H1 (cell line): ENCODE data around the gene EVPL. TPM values are rescaled to one million over a fixed set of nuclear protein-coding genes. Genes with fewer than 3 reads are reported as not detected.

ENCODE experiments used
- CTCF ChIA-PET: fragments of 300-600 bp; sonication (Branson Sonifier 250); formaldehyde crosslinking; loops from one replicate; lab custom pipeline; 2021; ENCODE audit not compliant: partially characterized antibody; lab: Charles Lee
- POLR2A ChIA-PET: fragments of 300-600 bp; sonication (Branson Sonifier 250); formaldehyde crosslinking; loops from one replicate; lab custom pipeline; 2021; ENCODE audit warnings: inconsistent platforms; ENCODE audit not compliant: partially characterized antibody; lab: Charles Lee
- DNase-seq, 2 experiments: peaks; one replicate each; pipeline versions ENCODE4 v3.0.0 to v3.0.0-alpha.2; 2010 to 2022; ENCODE audit warnings: low spot score in 2 of 2, low read depth in 1 of 2, mixed read lengths in 1 of 2
- FAIRE-seq: peaks from 2 replicates; lab custom pipeline; 2011; peaks lifted over from hg19 to GRCh38; lab: Jason Lieb, UNC
- H2AFZ ChIP-seq: 2 replicates; pipeline ENCODE4 v1.8.1; 2012; ENCODE audit warnings: low read length, inconsistent platforms
- H2AK5ac ChIP-seq: 2 replicates; pipeline ENCODE4 v1.6.1; 2013; ENCODE audit warnings: low read depth, low read length
- H2BK120ac ChIP-seq: replicated peaks from 2 replicates; pipeline ENCODE3; 2013; ENCODE audit warnings: low read depth, low read length, inconsistent platforms
- H2BK12ac ChIP-seq: 2 replicates; pipeline ENCODE4 v1.6.1; 2013; ENCODE audit warnings: low read depth, low read length
- H2BK15ac ChIP-seq: 2 replicates; pipeline ENCODE4 v1.6.1; 2013; ENCODE audit warnings: low read length
- H2BK20ac ChIP-seq: 2 replicates; pipeline ENCODE4 v1.6.1; 2013; ENCODE audit warnings: low read length
- H2BK5ac ChIP-seq: 2 replicates; pipeline ENCODE4 v1.6.1; 2013; ENCODE audit warnings: low read depth, low read length
- H3K14ac ChIP-seq: 2 replicates; pipeline ENCODE4 v1.6.1; 2013; ENCODE audit warnings: inconsistent platforms; ENCODE audit not compliant: insufficient read length
- H3K18ac ChIP-seq: 2 replicates; pipeline ENCODE4 v1.6.1; 2013; ENCODE audit warnings: low read length; ENCODE audit errors: extremely low read depth
- H3K23ac ChIP-seq: 2 replicates; pipeline ENCODE4 v1.6.1; 2013; ENCODE audit warnings: inconsistent platforms; ENCODE audit not compliant: insufficient read length
- H3K23me2 ChIP-seq: 2 replicates; pipeline ENCODE4 v1.6.1; 2013; ENCODE audit warnings: low read depth, low read length
- H3K27ac ChIP-seq: 2 replicates; pipeline ENCODE4 v1.6.1; 2011; ENCODE audit warnings: low read depth, low read length, inconsistent platforms
- H3K27me3 ChIP-seq, 4 experiments: replicated peaks in 1 of 4; 1 replicate in 1 of 4; 2 replicates in 3 of 4; pipeline versions ENCODE4 v1.6.1 to v1.8.1; 2011 to 2013; ENCODE audit warnings: low read length in 3 of 4, mild to moderate bottlenecking in 3 of 4, inconsistent platforms in 2 of 4, mixed read lengths in 2 of 4, moderate library complexity in 1 of 4; ENCODE audit not compliant: control insufficient read depth in 3 of 4, insufficient read depth in 3 of 4; ENCODE audit errors: extremely low read depth in 1 of 4
- H3K36me3 ChIP-seq, 4 experiments: 2 replicates each; pipeline versions ENCODE4 v1.6.1 to v1.8.1; 2011 to 2013; ENCODE audit warnings: mild to moderate bottlenecking in 4 of 4, low read length in 3 of 4, moderate library complexity in 2 of 4, control low read depth in 1 of 4, inconsistent platforms in 1 of 4; ENCODE audit not compliant: insufficient read depth in 4 of 4, control insufficient read depth in 2 of 4
- H3K4ac ChIP-seq: replicated peaks from 2 replicates; pipeline ENCODE3; 2013; ENCODE audit warnings: low read length, low read depth, mixed read lengths, inconsistent platforms; ENCODE audit not compliant: insufficient read length
- H3K4me1 ChIP-seq, 4 experiments: replicated peaks in 1 of 4; 1 replicate in 1 of 4; 2 replicates in 3 of 4; pipeline versions ENCODE4 v1.6.1 to v1.8.1; 2011 to 2013; ENCODE audit warnings: low read length in 3 of 4, inconsistent platforms in 2 of 4, mixed read lengths in 1 of 4; ENCODE audit not compliant: insufficient read depth in 4 of 4, control insufficient read depth in 3 of 4
- H3K4me2 ChIP-seq, 2 experiments: 2 replicates each; pipeline versions ENCODE4 v1.6.1 to v1.8.1; 2011 to 2013; ENCODE audit warnings: low read depth in 2 of 2, low read length in 2 of 2, control low read depth in 1 of 2, inconsistent platforms in 1 of 2, mild to moderate bottlenecking in 1 of 2; ENCODE audit not compliant: insufficient read depth in 1 of 2
- H3K4me3 ChIP-seq, 4 experiments: fragments of 200-600, 300-600 bp in 1 of 4; sonication (generic), shearing (Covaris generic), sonication (Bioruptor Twin) in 1 of 4; 2 replicates each; pipeline versions ENCODE4 v1.5.1 to v1.8.1; 2011 to 2016; ENCODE audit warnings: low read length in 4 of 4, low read depth in 3 of 4, control low read depth in 2 of 4, inconsistent platforms in 2 of 4, mild to moderate bottlenecking in 2 of 4, mixed read lengths in 1 of 4, moderate library complexity in 1 of 4; ENCODE audit not compliant: insufficient read depth in 2 of 4; ENCODE audit errors: extremely low read depth in 1 of 4
- H3K56ac ChIP-seq: replicated peaks from 2 replicates; pipeline ENCODE3; 2013; ENCODE audit warnings: low read depth, mild to moderate bottlenecking, mixed read lengths, low read length, inconsistent platforms; ENCODE audit not compliant: insufficient read length
- H3K79me1 ChIP-seq: 2 replicates; pipeline ENCODE4 v1.6.1; 2013; ENCODE audit warnings: low read depth, low read length, control low read depth
- H3K79me2 ChIP-seq, 2 experiments: 2 replicates each; pipeline versions ENCODE4 v1.6.1 to v1.8.1; 2012 to 2013; ENCODE audit warnings: low read length in 2 of 2, mild to moderate bottlenecking in 2 of 2, inconsistent platforms in 1 of 2; ENCODE audit not compliant: insufficient read depth in 2 of 2, control insufficient read depth in 1 of 2
- H3K9ac ChIP-seq, 4 experiments: replicated peaks in 1 of 4; 1 replicate in 1 of 4; 2 replicates in 3 of 4; pipeline versions ENCODE4 v1.6.1 to v1.8.1; 2011 to 2013; ENCODE audit warnings: low read depth in 3 of 4, low read length in 3 of 4, control low read depth in 2 of 4, mild to moderate bottlenecking in 2 of 4, moderate library complexity in 2 of 4, inconsistent platforms in 1 of 4; ENCODE audit errors: extremely low read depth in 1 of 4
- H3K9me3 ChIP-seq, 2 experiments: 2 replicates each; pipeline versions ENCODE4 v1.6.1 to v1.8.1; 2012 to 2013; ENCODE audit warnings: mild to moderate bottlenecking in 2 of 2, moderate library complexity in 2 of 2, control low read depth in 1 of 2, inconsistent platforms in 1 of 2, low read depth in 1 of 2, low read length in 1 of 2, mixed read lengths in 1 of 2; ENCODE audit not compliant: insufficient read depth in 2 of 2
- H4K20me1 ChIP-seq, 2 experiments: replicated peaks in 1 of 2; 2 replicates each; pipeline versions ENCODE3 to v1.8.1; 2011 to 2013; ENCODE audit warnings: inconsistent platforms in 2 of 2, low read length in 2 of 2, mild to moderate bottlenecking in 1 of 2; ENCODE audit not compliant: insufficient read depth in 2 of 2, control insufficient read depth in 1 of 2
- H4K5ac ChIP-seq: 2 replicates; pipeline ENCODE4 v1.6.1; 2013; ENCODE audit warnings: low read length, low read depth, mixed read lengths, inconsistent platforms; ENCODE audit not compliant: insufficient read length
- H4K8ac ChIP-seq: 2 replicates; pipeline ENCODE4 v1.8.0; 2013; ENCODE audit warnings: mild to moderate bottlenecking, moderate library complexity, low read length, inconsistent platforms; ENCODE audit not compliant: insufficient read depth; ENCODE audit errors: extremely low read depth
- H4K91ac ChIP-seq: replicated peaks from 2 replicates; pipeline ENCODE3; 2013; ENCODE audit warnings: low read length, mixed read lengths, inconsistent platforms; ENCODE audit not compliant: insufficient read length
- ASH2L ChIP-seq: fragments of 200-600, 300-600 bp; sonication (generic); IDR thresholded peaks from one replicate; pipeline ENCODE4 v1.7.1; 2017; ENCODE audit warnings: low read length
- CBX5 ChIP-seq: fragments of 300-800, 300-1000 bp; sonication (generic); IDR thresholded peaks from 2 replicates; pipeline ENCODE4 v1.7.1; 2016; ENCODE audit warnings: antibody characterized with exemption, low read length, low read depth
- WGBS, 2 experiments: shearing (Covaris generic) in 1 of 2; methylation state at CpG; one replicate each; pipeline versions ENCODE4 v1.1.6 to v1.1.7; 2013 to 2015; ENCODE audit warnings: low lambda C conversion rate in 2 of 2, mixed read lengths in 2 of 2, inconsistent platforms in 1 of 2, low coverage in 1 of 2, missing lambda C conversion rate in 1 of 2; ENCODE audit not compliant: insufficient replicate concordance in 2 of 2, insufficient coverage in 1 of 2, insufficient read length in 1 of 2; ENCODE audit errors: extremely low coverage in 1 of 2, missing lambda C conversion rate in 1 of 2; 5-methylcytosine and 5-hydroxymethylcytosine counted together
- polyA plus RNA-seq, 7 experiments: library from polyadenylated mRNA; depleted of rRNA in 3 of 7; stranded (reverse) in 5 of 7; unstranded in 2 of 7; fragments of >200 nt in 5 of 7; fragments of 200-250 nt in 2 of 7; gene quantifications; 1 replicate in 5 of 7; 2 replicates in 1 of 7; 4 replicates in 1 of 7; pipeline versions ENCODE4 v1.2.1 to v1.2.3, GENCODE V29; 2011 to 2013; ENCODE audit warnings: missing spikeins in 2 of 7, mixed read lengths in 2 of 7
- total RNA-seq: library from RNA; stranded (reverse); fragmentation: NEBNext Ultra II Directional; extraction: Animal tissue kit (Norgen Biotek cat#: 25700); gene quantifications from 2 replicates; pipeline ENCODE4 v1.2.1, GENCODE V29; 2021

EVPL gene
- total and polyA plus RNA-seq, 2 of the 8 experiments (the other 6 are each of a cell fraction or from before 2014, with no cell fraction given) = 0.20 to 0.99 TPM

GRCh38 chr17:75959839-75960511 is 67.1 kb downstream of the EVPL start:
- no peak overlapping the region for H3K27ac ChIP-seq
- no peak overlapping the region for H2AK5ac ChIP-seq
- H3K79me1 ChIP-seq = no peaks in the 10 kb centered on the region; the same call in 1 of the 2 replicates
- no peak overlapping the region for H3K23ac ChIP-seq
- no peak overlapping the region for H2AFZ ChIP-seq
- no peaks in the 10 kb centered on the region for H3K27me3 ChIP-seq
- H3K4me1 ChIP-seq = peaks cover 0 to 14% (median 7%) of the 10 kb centered on the region in 4 experiments; a peak in 4 of 7 replicates
- H3K36me3 ChIP-seq = peaks cover 0 to 10% (median 9%) of the 10 kb centered on the region in 4 experiments; a peak in 6 of 8 replicates
- H3K56ac ChIP-seq = no peak overlapping the region
- H4K91ac ChIP-seq = no peak overlapping the region
- TF ChIP-seq CBX5 (no peak), ASH2L (peak; percentile 7)
- H3K4ac ChIP-seq = no peak overlapping the region
- ChIA-PET POLR2A (interaction anchor here (0.6 to 1.8 kb wide), 6 partner anchors 18 to 180 kb away, joined by 3 to 7 read pairs (median 3); partner anchors contain the start of gene FBF1), CTCF (interaction anchor here (0.8 to 2.3 kb wide), 7 partner anchors 13 to 57 kb away, joined by 3 to 7 read pairs (median 4); no protein-coding TSS in a partner anchor)
- H3K4me2 ChIP-seq = peak overlapping the region; percentile 44; a peak in 3 of 4 replicates
- WGBS, 2 experiments = 91% methylated on average over 11 of the region's 11 CpGs; no CpG with 5 or more reads in 1 of the 2 experiments
- H3K9me3 ChIP-seq = no peaks in the 10 kb centered on the region
- H2BK15ac ChIP-seq = no peak overlapping the region
- H4K20me1 ChIP-seq = no peaks in the 10 kb centered on the region
- no peak overlapping the region for H3K14ac ChIP-seq
- no peak overlapping the region for H2BK12ac ChIP-seq
- 0 out of 7 replicates have a peak overlapping the region, but pooled peaks of 1 of the 4 experiments have one; percentile 11 for H3K9ac ChIP-seq
- H3K18ac ChIP-seq = no peak overlapping the region; the same call in 1 of the 2 replicates
- no peak overlapping the region for H4K8ac ChIP-seq
- no peak for FAIRE-seq
- peak overlapping the region in 1 of 4 experiments; percentile 39; a peak in 2 of 8 replicates for H3K4me3 ChIP-seq
- DNase-seq = no peak
- H3K23me2 ChIP-seq = no peaks in the 10 kb centered on the region
- peaks cover 0 to 33% of the 10 kb centered on the region in 2 experiments; a peak in 2 of 4 replicates for H3K79me2 ChIP-seq
- no peak overlapping the region for H2BK20ac ChIP-seq
- peak overlapping the region; percentile 58 for H4K5ac ChIP-seq
- no peak overlapping the region for H2BK120ac ChIP-seq
- H2BK5ac ChIP-seq = no peak overlapping the region; the same call in 1 of the 2 replicates
